ENCODE data around the gene ITIH1.

ITIH1 gene

GRCh38 chr3:52816654-52817053 is 39.3 kb downstream of the ITIH1 start:
- no peak for DNase-seq (ENCODE audit: low read depth)

- no peak for DNase-seq (ENCODE audit: low read depth)
These were observed 39.8 kb downstream of the ITIH1 start for GRCh38 chr3:52817221-52817620.

GRCh38 chr3:52817860-52818259 is 40.5 kb downstream of the ITIH1 start:
- DNase-seq (ENCODE audit: low read depth), result no peak

GRCh38 chr3:52819936-52820335 is 42.5 kb downstream of the ITIH1 start:
- no peak for DNase-seq (ENCODE audit: low read depth)

- no peak for DNase-seq (ENCODE audit: low read depth)
These were observed 43.3 kb downstream of the ITIH1 start for GRCh38 chr3:52820736-52821135.

GRCh38 chr3:52822363-52822762 is 45.0 kb downstream of the ITIH1 start:
- no peak for DNase-seq (ENCODE audit: low read depth)

- DNase-seq (ENCODE audit: low read depth), result no peak
These were observed 46.6 kb downstream of the ITIH1 start for GRCh38 chr3:52824037-52824436.

GRCh38 chr3:52827441-52827840 is 50.0 kb downstream of the ITIH1 start:
- no peak for DNase-seq (ENCODE audit: low read depth)

- DNase-seq (ENCODE audit: low read depth), result no peak
These were observed 50.5 kb downstream of the ITIH1 start for GRCh38 chr3:52827866-52828376.

GRCh38 chr3:52829482-52829881 is 52.1 kb downstream of the ITIH1 start:
- no peak for DNase-seq (ENCODE audit: low read depth)

- DNase-seq (ENCODE audit: low read depth), result no peak
These were observed 52.6 kb downstream of the ITIH1 start for GRCh38 chr3:52829906-52830463.

- DNase-seq (ENCODE audit: low read depth), result no peak
These were observed 53.3 kb downstream of the ITIH1 start, which contains the start of gene ITIH4 for GRCh38 chr3:52830535-52831258. Gene ITIH4 (minus strand): TSS chr3:52830672. CDS start chr3:52830642, 30 bp downstream.

- DNase-seq (ENCODE audit: low read depth), result peak; percentile 36
These were observed 54.3 kb downstream of the ITIH1 start for GRCh38 chr3:52831500-52832301.

GRCh38 chr3:52833202-52833601 is 55.8 kb downstream of the ITIH1 start:
- DNase-seq (ENCODE audit: low read depth), result no peak

GRCh38 chr3:52834871-52835501 is 57.6 kb downstream of the ITIH1 start, which contains the start of gene MUSTN1:
Gene MUSTN1 (minus strand): TSS chr3:52835019. CDS start chr3:52834948, 71 bp downstream.
- DNase-seq (ENCODE audit: low read depth), result no peak

- no peak for DNase-seq (ENCODE audit: low read depth)
These were observed 58.5 kb downstream of the ITIH1 start for GRCh38 chr3:52835766-52836470.

GRCh38 chr3:52836471-52836845 is 59.1 kb downstream of the ITIH1 start:
- DNase-seq (ENCODE audit: low read depth), result no peak

- DNase-seq (ENCODE audit: low read depth), result no peak
These were observed 59.6 kb downstream of the ITIH1 start for GRCh38 chr3:52836986-52837385.

- no peak for DNase-seq (ENCODE audit: low read depth)
These were observed 61.3 kb downstream of the ITIH1 start for GRCh38 chr3:52838561-52839267.

- DNase-seq (ENCODE audit: low read depth), result no peak
These were observed 61.8 kb downstream of the ITIH1 start for GRCh38 chr3:52839268-52839575.

- no peak for DNase-seq (ENCODE audit: low read depth)
These were observed 62.6 kb downstream of the ITIH1 start for GRCh38 chr3:52839892-52840545.

Data from HS-5 (cell line).